Measurements from ENCODE around the gene LRFN4. TPM values are rescaled to one million over a fixed set of nuclear protein-coding genes. Genes with fewer than 3 reads are reported as not detected.

The LRFN4 gene
- total RNA-seq, 1 donor from 2014 or later, result 36.2 TPM

DNA sequence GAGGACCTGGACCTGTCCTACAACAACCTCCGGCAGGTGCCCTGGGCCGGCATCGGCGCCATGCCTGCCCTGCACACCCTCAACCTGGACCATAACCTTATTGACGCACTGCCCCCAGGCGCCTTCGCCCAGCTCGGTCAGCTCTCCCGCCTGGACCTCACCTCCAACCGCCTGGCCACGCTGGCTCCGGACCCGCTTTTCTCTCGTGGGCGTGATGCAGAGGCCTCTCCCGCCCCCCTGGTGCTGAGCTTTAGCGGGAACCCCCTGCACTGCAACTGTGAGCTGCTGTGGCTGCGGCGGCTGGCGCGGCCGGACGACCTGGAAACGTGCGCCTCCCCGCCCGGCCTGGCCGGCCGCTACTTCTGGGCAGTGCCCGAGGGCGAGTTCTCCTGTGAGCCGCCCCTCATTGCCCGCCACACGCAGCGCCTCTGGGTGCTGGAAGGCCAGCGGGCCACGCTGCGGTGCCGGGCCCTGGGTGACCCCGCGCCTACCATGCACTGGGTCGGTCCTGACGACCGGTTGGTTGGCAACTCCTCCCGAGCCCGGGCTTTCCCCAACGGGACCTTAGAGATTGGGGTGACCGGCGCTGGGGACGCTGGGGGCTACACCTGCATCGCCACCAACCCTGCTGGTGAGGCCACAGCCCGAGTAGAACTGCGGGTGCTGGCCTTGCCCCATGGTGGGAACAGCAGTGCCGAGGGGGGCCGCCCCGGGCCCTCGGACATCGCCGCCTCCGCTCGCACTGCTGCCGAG is 1.5 kb downstream of the LRFN4 start:
- H3K4me3 Mint-ChIP-seq, result peak overlapping the region; percentile 66
- H3K27me3 Mint-ChIP-seq (ENCODE audit: low read depth), result no peaks in the 10 kb centered on the region
- no peaks in the 10 kb centered on the region for H3K9me3 Mint-ChIP-seq
- no peaks in the 10 kb centered on the region for H3K36me3 Mint-ChIP-seq (ENCODE audit: low read depth)
- no peak for DNase-seq (ENCODE audit: low read depth, low spot score)
- TF ChIP-seq, protein P1, sequence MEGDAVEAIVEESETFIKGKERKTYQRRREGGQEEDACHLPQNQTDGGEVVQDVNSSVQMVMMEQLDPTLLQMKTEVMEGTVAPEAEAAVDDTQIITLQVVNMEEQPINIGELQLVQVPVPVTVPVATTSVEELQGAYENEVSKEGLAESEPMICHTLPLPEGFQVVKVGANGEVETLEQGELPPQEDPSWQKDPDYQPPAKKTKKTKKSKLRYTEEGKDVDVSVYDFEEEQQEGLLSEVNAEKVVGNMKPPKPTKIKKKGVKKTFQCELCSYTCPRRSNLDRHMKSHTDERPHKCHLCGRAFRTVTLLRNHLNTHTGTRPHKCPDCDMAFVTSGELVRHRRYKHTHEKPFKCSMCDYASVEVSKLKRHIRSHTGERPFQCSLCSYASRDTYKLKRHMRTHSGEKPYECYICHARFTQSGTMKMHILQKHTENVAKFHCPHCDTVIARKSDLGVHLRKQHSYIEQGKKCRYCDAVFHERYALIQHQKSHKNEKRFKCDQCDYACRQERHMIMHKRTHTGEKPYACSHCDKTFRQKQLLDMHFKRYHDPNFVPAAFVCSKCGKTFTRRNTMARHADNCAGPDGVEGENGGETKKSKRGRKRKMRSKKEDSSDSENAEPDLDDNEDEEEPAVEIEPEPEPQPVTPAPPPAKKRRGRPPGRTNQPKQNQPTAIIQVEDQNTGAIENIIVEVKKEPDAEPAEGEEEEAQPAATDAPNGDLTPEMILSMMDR (conservative IDR thresholded peaks at IDR 0.05), result no peak
- no peak overlapping the region for H3K27ac Mint-ChIP-seq (ENCODE audit: unreplicated experiment)
- H3K4me1 Mint-ChIP-seq, result peaks cover 8% of the 10 kb centered on the region

DNA sequence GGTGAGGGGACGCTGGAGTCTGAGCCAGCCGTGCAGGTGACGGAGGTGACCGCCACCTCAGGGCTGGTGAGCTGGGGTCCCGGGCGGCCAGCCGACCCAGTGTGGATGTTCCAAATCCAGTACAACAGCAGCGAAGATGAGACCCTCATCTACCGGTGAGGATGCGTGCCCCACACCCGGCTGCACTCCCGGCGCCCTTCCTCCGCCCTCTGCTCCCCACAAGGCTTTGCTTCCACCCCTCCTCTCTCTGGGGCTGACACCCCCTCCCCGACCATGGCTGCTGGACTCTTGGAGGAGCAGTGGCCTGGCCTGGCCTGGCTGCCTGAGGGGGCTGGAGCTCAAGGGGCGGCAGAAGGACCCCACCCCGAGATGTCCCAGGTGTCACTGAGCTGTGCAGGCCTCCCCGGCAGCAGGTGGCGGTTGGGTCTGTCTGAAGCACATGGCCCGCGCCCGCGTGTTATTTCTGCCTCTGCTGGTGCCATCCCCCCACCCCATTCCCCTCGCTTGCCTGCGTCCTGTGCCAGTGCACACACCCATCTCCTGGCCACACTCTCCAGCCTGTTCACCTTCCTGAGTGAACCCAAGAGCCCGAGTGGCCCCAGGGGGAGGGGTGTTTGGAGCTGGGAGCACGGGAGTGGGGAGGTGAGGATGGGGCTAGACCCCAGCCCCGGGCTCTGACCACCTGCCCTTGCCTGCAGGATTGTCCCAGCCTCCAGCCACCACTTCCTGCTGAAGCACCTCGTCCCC is 2.2 kb downstream of the LRFN4 start:
- H3K9me3 Mint-ChIP-seq, result no peaks in the 10 kb centered on the region

DNA sequence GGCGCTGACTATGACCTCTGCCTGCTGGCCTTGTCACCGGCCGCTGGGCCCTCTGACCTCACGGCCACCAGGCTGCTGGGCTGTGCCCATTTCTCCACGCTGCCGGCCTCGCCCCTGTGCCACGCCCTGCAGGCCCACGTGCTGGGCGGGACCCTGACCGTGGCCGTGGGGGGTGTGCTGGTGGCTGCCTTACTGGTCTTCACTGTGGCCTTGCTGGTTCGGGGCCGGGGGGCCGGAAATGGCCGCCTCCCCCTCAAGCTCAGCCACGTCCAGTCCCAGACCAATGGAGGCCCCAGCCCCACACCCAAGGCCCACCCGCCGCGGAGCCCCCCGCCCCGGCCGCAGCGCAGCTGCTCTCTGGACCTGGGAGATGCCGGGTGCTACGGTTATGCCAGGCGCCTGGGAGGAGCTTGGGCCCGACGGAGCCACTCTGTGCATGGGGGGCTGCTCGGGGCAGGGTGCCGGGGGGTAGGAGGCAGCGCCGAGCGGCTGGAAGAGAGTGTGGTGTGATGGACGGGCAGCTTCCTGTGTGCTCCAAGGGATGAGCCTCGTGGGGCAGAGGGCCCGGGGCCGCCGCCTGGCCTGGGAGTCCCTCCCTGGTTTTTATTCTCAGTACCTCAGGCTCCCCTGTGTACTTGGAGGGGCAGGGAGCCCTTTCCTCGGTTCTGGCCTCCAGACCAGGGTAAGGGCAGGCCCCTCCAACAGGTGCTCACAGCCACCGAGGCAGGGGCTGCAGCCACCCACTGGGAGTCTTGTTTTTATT is 3.0 kb downstream of the LRFN4 start:
- no peaks in the 10 kb centered on the region for H3K9me3 Mint-ChIP-seq
- H3K4me3 Mint-ChIP-seq, result no peak overlapping the region
- no peaks in the 10 kb centered on the region for H3K36me3 Mint-ChIP-seq (ENCODE audit: low read depth)
- no peaks in the 10 kb centered on the region for H3K27me3 Mint-ChIP-seq (ENCODE audit: low read depth)
- no peak overlapping the region for H3K27ac Mint-ChIP-seq (ENCODE audit: unreplicated experiment)
- TF ChIP-seq, protein P1 (conservative IDR thresholded peaks at IDR 0.05), result no peak
- no peak for DNase-seq (ENCODE audit: low read depth, low spot score)
- peaks cover 8% of the 10 kb centered on the region for H3K4me1 Mint-ChIP-seq

More for the DNA sequence above, 2.2 kb downstream of the LRFN4 start:
- TF ChIP-seq, protein P1 (conservative IDR thresholded peaks at IDR 0.05), result no peak
- H3K27me3 Mint-ChIP-seq (ENCODE audit: low read depth), result no peaks in the 10 kb centered on the region
- H3K27ac Mint-ChIP-seq (ENCODE audit: unreplicated experiment), result no peak overlapping the region
- H3K4me1 Mint-ChIP-seq, result peaks cover 8% of the 10 kb centered on the region
- no peaks in the 10 kb centered on the region for H3K36me3 Mint-ChIP-seq (ENCODE audit: low read depth)
- peak overlapping the region; percentile 44 for H3K4me3 Mint-ChIP-seq
- no peak for DNase-seq (ENCODE audit: low read depth, low spot score)

DNA sequence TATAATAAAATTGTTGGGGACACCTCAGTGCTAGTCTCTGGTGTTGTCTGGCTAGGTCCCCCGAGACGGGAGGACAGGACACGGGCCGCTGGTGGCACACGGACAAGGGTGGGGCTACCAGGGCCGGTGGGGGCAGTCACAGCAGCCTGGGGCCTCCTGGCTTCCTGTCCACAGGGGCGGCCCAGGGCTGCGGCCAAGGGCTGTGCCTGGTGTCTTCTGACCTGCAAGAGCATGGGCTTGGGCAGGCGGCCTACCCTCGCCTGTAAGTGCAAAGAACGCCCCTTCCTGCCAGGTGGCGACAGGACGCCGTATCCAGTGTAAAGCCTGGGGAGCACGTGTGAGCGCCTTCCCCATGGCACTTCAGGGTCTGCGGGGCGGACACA is 3.6 kb downstream of the LRFN4 start:
- no peak overlapping the region for H3K27ac Mint-ChIP-seq (ENCODE audit: unreplicated experiment)
- H3K4me3 Mint-ChIP-seq, result no peak overlapping the region

More for the DNA sequence above, 3.6 kb downstream of the LRFN4 start:
- Mint-ChIP-seq H3K36me3 (ENCODE audit: low read depth) (no peaks in the 10 kb centered on the region), H3K9me3 (no peaks in the 10 kb centered on the region), H3K27me3 (ENCODE audit: low read depth) (no peaks in the 10 kb centered on the region), H3K4me1 (peaks cover 5% of the 10 kb centered on the region)
- TF ChIP-seq, protein P1 (conservative IDR thresholded peaks at IDR 0.05), result no peak
- DNase-seq (ENCODE audit: low read depth, low spot score), result no peak

Measured in neural crest cell (in vitro differentiated cells).